HG03469 (cell line): ENCODE measurements around the gene CIB2.

Experiments used
- ATAC-seq: cut with Tn5 transposase; IDR thresholded peaks from one replicate; pipeline ENCODE4 v1.9.1; 2021; ENCODE audit warnings: mild to moderate bottlenecking, moderate library complexity, moderate number of reproducible peaks; ENCODE audit not compliant: unreplicated experiment

The CIB2 gene

DNA sequence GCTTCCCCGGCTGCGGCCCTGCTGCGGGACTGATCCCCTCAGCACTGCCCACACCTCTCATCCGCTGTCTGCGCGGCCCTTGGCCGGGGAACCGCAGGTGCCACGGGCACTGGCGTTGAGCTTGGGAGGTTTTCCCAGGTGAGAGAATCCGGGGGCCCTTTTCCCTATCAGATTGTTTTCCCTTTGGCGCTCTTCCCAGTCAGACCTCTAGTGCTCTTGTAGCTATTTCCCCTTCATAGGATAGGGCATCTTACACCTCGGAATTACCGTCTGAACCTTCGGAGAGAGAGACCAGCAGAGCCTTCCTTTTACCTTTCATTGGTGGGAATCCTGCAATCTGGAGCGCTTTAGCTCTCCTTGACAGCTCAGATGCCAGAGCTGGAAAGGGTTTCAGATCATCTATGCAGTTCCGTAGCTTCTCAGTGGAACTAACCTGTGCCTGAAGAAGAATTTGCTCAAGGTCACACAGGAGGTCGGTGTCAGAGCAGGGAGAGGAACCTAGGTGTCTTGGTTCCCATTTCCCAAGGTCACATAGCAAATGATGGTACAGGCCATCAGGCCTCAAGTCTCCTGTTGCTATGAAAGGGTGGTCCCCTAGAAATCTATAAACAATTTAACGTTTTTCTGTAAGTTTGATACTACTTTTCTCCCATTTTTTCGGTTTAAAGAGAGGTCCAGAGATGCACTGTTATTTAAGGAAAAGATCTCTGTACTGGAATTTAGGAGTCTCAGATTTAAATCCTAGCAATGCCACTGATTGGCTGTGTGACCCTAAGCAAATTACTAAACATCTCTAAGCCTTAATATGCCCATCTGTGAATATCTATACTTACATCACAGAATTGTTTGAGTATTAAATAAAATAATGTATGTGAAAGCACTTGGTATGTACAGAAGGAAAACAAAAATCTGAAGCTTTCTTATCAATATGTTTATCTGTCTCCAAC, 18.8 kb upstream of the CIB2 start:
- no peak for ATAC-seq

DNA sequence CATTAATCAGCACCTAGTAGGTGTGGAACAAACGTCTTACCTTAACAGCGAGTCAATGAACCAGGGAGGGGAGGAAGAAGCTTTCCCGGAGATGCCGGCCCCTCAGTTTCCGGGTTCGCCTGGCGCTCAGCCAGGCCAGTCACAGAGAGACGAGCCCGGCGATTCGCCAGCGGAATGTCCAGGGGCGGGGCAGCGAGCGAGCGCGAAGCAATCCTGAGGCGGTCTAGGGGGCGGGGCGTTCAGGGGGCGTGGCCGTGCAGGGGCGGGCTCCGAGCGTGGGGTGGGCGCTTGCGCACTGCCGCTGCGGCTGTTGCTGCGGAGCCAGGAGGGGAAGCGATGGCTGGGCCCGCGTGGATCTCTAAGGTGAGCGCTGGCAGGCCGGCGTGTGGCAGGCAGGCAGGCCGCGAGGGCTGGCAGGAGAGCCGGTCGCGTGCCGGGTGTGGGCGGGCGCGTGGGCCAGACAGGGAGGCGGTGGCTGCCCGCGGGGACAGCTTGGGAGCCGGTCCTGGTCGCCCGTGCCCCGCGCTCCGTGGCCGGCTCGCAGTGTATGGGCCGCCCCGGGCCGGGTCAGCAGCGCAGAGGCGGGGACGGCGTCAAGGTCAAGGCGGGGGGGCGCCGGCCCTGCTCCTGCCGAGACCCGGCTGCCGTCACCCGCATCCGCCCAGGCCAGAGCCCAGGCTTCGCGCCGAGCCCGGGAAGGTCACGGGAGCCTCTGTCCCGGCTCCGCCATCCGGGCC, 18.0 kb upstream of the CIB2 start, which contains the start of gene IDH3A:
TSS of gene IDH3A (plus strand) at position 295 of the 737 bp plus-strand sequence. CDS start at position 337, 42 bp downstream.
- peak; percentile 45 for ATAC-seq

DNA sequence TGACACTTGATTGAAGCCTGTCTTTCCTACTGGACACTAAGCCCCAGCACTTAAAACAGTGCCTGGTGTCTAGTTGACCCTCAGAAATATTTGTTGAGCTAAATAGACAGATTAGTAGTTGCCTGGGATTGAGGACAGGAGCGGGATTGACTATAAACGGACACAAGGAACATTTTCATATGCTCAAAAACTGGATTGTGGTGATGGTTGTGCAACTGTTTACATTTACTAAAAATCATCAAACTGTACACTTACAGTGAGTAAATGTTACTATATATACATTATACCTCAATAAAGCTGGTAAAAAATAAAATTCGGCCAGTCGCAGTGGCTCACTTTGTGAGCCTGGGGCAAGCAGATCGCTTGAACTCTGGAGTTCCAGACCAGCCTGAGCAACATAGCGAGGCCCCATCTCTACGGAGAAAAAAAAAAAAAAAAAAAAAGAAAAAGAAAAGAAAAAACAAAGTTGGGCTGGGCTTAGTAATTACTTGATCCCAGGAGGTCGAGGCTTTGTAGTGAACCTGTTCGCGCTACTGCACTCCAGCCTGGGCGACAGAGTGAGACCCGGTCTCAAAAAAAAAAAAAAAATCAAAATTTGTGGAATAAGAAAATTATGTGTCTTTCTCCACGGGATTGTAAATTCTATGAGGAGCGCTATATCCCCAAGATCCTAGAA, 17.3 kb upstream of the CIB2 start:
- no peak for ATAC-seq

DNA sequence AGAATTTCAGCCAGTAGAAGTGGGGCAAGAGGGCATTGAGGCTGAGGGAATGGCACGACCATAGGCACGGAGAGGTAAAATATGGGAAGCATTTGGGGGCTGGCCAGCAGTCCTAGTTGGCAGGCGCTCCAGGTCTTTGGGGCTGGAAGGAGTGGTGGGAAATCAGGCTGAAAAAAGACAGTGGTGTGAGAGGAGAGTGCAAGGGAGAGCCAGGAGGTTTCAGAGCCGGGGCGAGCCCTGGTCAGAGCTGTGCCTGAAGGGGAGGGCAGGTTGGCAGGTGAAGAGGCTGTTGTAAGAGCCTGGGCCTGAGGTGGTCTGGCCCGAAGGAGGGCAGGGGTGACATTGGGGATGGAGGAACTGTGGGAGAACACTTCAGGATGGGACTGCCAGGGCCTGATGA, 16.3 kb upstream of the CIB2 start:
- no peak for ATAC-seq

DNA sequence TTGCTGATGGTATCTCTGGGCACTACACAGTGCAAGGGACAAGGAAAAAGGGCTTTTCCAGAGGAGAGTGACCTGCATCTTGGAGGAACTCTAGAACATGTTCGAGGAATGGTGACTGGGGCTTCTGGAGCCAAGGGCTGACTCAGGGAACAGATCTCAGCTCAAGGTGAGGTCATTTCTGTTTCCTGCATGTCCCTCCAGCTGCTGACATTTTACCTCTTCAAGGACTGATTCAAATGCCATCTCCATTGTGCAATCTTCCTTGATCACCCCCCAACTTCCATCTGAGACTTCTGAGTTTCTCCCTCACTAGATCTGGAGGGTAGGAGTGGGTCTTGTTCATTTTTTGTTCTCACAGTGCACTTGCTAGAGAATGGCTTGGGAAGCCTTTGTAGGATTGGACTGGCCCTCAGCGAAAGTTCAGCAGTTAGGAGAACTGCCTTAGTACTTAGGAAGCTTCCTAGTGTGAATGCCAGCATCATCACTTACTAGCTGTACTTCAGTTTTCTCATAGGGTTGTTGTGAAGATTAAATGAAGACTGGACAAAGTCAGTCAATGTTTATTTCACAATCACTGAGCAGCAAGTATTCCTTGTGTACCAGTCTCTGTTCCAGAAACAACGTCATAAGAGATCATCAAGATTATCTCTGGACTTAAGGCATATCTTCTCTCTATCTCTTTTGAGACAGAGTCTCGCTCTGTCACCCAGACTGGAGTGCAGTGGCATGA, 15.3 kb upstream of the CIB2 start:
- ATAC-seq, result no peak

DNA sequence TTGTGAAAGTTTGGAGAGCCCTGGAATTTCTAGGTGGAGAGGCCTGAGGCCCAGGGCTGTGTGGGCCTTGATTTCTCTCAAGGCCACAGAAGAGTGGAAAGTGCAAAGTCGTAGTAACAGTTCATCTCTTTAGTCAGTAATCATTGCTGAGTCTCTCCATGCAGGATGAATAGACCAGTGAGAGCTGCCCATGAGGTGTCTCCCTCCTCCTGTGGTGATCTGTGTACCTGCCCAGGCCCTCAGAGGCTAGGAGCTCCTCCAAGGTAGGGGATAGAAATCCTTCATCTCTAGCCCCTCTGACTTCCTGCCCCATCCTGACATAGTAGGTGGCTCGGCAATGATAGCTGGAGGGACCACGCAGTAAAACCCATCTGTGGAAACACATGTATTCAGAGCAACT, 11.1 kb upstream of the CIB2 start:
- ATAC-seq, result no peak

DNA sequence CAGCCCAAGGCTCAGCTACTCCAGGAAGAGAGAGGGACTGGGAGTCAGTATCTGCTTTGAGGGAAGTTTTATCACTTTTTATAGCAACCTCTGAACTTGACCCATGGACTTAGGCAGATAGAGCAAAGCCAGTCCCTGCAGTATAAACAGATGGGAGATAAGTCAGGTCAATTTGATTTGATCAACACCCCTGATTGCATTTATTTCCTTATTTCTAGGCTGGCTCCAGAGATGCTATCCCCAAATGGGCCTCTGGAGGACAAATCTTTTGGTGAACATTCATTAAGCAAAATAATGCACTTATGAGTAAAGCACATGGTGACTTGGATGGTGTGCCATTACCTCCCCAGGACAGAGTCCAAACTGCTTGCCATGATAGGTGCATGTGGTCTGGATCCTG, 9.0 kb upstream of the CIB2 start:
- ATAC-seq, result no peak

DNA sequence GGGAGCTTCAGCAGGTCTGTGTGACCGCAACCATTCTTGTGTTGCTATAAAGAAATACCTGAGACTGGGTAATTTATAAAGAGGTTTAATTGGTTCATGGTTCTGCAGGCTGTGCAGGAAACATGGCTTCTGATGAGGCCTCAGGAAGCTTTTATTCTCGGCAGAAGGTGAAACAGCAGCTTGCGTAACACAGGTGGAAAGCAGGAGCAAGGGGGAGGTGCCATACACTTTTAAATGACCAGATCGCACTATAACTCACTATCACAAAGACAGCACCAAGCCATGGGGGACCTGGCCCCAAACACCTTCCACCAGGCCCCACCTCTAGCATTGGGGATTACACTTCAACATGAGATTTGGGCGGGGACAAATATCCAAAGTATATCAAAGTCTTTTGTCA, 8.3 kb upstream of the CIB2 start:
- no peak for ATAC-seq

DNA sequence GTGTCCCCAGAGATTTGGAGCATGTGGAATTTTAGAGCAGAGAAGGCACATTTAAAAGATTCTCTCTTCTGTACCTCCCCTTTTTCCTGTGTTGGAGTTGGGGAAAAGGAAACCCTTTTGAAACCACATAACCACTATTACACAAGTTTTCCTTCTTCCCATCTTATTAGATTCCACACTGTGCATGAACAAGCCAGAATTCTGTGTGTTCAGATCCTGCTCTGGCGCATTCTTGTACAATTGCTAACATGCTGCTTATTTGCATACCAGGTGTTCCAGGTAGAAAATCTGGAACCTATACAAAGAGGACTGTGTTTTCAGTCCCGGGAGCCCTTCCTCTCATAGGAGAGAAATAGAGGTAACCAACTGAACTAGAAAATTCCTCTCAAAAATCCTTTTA, 2.6 kb upstream of the CIB2 start:
- no peak for ATAC-seq

DNA sequence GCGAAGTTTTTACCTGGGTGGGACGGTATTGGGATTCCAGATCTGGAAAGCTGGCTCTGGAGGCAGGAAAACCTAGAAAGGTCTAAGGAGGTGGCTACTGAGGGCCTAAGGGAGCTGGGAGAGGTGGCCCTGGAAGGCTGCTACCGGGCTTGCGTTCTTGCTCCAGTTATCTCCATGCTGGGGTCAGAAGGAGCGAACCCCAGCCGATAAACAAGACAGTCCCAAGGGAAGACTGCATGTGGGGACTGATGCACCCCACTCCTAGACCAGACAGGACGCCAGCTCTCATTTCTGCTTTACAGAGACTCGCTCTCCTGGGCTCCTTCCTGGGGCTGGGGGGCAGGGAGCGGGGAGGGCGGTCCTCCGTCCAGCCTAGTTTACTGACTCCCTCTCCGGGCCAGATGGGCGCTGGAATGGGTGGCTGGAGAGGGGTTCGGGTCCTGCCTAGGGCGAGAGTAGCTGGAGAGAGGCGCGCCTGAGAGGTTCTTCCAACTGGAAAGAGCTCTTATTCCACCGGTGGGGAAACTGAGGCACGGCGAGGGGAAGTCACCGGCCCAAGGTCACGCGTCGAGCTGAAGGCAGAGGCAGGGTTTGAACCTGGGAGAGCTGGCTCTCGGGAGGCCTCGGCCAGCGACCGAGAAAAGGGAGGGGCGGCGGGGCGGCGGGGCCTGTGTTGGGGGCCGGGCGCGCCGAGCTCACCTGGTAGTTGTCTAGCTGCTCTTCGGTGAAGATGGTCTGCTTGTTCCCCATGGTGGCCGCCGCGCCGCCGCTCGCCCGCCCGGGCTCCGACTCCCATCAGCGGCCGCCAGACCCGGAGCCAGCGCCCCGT, 565 bp downstream of the CIB2 start:
- ATAC-seq, result peak; percentile 24

DNA sequence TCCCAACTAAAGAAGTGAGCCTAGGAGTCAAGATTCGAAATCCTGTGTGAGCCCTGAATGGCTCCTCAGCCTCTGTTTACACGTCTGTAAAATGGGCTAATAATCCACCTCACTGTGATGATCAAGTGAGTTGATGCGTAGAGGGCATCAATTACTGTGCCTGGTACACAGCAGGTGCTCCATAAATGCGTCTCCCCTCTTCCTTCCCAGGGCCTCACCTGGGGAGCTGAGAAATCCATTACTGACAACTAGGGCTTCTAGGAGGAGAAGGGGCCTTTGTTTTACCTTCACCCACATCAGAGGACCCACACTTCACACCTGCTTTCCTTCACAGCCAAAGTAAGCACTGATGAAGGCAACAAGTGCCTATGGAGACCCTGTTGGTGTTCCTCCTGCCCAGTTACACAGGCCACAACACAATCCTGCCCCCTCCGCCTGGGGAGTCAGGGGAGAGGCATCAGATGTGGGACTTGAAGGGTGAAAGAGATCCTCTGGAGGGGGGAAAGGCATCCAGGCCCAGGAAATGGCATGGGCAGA, 1.4 kb downstream of the CIB2 start:
- no peak for ATAC-seq

DNA sequence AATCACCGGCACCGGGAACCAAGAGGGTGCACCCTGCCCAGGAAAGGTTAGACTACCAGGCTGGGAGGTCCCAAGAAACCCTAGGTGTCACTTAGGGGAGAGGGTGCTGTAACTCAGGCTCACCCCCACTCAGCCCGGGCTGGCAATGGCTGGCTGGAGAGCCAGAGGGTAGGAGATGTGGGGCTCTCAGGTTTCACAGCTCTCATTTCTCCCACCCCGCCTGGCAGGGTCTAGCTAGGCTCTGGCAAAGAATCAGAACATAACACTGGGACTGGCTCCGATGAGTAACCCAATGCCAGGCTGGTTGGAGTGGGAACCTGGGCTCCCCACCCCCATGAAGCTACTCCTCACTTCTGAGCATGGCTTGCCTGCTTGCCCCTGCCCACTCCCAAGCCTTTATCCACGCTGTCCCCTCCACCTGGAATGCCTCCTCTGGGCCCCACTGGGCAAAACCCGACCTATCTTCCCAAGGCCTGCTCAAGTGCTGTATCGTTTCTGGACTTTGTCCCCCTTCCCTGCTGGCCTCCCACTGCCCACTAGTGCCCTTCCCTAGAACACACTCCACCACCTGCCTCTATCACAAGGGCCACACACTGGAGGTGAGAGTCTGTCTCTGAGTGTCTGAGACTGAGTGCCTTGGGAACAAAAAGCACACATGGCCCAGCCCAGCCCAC, 2.0 kb downstream of the CIB2 start:
- no peak for ATAC-seq

DNA sequence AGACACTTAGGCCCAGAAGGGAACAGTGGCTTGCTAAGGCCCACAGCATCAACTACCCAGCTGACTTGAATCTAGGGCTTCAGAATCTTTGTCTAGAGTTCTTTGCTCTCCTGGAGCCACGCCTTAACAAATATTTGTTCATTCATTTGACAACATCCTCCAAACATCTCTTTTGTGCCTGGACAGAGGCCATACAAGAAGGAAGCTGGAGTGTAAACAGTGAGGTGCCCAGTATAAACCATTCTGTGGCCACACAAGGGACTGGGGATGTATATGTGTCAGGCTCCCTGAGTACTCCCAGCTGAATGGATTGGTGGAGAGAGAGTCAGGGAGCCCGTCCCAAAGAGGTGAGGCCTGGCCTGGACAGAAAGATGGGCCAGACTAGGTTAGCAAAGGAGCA, 3.4 kb downstream of the CIB2 start:
- ATAC-seq, result no peak

DNA sequence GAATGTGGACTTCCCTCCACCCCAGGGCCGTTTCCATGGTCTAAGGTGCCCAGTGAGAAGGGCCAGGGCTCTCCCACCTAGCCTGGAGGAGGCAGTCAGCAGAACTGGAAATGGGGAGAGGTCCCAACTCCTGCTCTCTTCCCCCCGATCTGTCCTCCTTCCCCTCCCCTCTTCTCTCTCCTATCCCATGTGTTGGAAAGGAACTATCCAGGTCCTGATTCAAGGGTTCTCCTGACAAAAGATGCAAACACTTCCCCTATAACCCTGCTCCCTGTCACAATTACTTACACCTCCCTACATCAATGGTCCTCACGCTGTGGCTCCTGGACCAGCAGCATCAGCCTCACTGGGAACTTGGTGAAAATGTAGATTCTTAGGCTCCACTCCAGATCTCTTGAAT, 6.0 kb downstream of the CIB2 start:
- no peak for ATAC-seq

DNA sequence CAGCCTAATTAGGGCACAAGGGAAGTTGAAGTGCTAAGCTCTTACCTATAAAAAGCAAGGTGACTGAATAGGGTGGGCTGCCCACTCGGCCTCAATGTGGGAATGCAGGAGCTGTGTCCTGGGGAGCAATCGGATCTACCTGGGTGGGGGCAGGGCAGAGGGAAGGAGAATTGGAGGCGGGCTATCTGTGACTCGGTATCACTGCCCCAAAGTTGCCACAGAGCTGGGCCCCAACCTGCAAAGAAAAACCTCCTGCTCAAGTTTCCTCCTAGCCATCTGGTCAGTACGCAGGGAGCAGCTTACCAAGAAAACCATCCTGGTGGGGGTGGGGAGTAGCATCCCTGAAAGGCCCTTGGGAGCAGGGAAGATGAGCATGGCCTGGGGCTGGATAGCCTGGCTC, 10.7 kb downstream of the CIB2 start:
- no peak for ATAC-seq

DNA sequence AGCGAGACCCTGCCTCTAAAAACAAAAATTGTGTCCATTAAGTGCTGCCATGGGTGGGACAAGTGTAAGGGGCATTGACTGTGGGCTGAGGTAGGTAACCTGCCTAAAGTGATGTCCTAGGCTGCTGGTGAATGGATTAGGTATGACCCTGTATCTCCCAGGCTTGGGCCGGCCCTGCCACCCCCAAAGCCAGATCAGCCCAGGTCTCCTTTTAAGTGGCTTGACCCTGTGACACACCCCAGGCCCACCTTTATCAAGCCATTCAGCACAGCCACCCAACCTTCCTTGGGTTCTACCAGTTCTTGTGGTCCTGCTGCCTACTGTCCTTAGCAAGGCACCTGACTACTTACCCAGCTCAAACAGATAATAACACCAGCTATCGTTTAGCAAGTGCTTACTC, 18.7 kb downstream of the CIB2 start:
- no peak for ATAC-seq

DNA sequence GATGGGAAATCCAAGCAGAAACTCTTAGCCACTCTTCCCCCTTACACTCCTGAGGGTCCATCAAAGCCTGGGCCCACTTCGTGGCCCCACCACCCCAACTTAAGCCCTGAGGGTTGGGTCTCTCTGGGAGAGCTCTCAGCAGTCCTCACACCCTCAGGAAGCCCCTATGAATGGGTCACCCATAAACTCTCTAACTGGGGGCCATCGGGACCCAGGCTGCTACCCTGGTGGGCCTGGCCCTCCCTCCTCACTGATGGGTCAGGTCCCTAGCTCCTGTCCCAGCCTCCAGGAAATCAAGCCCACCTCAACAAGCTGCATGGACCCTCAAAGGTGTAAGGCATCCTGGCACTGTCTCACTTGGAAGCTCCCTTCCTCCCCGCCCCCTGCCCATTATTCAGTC, 19.5 kb downstream of the CIB2 start:
- no peak for ATAC-seq

DNA sequence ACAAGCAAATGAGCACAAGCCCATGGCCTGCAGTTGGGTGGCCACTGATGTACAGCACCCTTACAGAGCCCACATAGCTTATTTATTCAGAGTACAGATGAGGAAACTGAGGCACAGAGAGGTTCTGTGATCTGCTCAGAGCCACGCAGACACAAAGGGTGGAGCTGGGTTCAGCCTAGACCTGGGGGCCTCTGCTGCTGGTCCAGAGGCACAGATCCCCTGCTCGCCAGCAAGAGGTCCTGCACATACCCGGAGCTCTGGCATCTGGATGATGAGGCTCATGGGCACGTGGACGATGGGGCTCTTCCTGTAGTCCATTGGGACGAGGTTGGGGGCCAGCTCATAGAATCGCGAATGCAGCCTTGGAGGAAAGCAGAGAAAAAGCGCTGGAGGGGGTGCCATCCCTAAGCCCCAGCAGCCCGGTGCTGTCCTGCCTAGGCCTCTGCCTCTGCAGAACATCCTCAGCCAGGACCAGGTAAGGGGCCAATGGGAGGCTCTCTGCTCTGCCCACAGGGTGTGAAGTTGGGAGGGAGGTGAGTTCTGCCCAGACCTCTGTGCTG, 20.2 kb downstream of the CIB2 start:
- ATAC-seq, result no peak

DNA sequence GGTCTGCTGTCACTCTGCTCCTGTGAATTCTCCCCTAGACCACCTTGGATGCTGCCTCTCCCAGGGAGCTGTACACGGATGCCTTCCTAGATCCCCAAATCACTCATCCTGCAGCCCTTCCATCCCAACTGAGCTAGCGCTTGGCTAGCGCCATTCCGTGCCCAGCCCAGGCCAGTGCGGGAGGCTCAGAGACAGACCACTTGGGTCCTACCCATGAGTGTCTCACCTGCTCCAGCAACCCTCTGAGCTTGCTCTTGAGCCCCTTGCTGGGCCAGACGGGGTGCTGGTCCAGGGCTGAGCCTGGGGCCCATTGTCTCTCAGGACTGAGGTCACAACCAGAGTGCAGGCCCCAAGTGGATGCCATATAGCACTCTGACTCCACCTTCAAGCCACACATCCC, 21.1 kb downstream of the CIB2 start:
- no peak for ATAC-seq
